Measurements from ENCODE around the gene BLTP3B. TPM values are rescaled to one million over a fixed set of nuclear protein-coding genes. Genes with fewer than 3 reads are reported as not detected.

BLTP3B gene
- total RNA-seq, 2 donors from 2014 or later = 45.0 to 88.6 TPM

DNA sequence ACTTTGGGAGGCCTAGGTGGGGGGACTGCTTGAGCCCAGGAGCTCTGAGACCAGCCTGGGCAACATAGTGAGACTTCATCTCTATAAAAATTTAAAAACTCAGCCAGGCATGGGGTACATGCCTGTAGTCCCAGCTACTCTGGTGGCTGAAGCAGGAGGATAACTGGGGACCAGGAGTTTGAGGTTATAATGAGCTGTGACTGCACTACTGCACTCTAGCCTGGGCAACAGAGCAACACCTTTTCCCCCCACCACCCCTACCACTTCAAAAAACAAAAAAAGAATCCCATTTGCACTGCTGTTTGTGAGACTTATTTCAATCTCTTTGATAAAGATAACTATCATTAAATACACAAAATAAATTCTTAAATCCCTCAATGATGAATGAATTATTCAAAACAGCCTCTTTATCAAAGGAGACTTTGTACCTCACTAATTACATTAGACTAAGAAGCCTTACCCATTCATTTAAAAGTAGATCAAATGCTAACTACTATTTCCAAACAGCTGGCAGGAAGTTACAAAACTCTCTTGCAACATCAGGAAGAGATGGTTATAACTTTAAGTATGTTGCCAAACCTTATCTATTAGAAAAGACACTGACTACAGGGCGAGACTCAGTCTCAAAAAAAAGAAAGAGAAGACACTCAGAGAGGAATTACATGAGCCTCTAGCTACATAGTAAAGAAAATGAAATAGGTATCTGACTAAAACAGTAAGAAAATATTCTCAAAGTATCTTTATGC is 14.7 kb downstream of the BLTP3B start:
- no peak for DNase-seq (ENCODE audit: low spot score)

DNA sequence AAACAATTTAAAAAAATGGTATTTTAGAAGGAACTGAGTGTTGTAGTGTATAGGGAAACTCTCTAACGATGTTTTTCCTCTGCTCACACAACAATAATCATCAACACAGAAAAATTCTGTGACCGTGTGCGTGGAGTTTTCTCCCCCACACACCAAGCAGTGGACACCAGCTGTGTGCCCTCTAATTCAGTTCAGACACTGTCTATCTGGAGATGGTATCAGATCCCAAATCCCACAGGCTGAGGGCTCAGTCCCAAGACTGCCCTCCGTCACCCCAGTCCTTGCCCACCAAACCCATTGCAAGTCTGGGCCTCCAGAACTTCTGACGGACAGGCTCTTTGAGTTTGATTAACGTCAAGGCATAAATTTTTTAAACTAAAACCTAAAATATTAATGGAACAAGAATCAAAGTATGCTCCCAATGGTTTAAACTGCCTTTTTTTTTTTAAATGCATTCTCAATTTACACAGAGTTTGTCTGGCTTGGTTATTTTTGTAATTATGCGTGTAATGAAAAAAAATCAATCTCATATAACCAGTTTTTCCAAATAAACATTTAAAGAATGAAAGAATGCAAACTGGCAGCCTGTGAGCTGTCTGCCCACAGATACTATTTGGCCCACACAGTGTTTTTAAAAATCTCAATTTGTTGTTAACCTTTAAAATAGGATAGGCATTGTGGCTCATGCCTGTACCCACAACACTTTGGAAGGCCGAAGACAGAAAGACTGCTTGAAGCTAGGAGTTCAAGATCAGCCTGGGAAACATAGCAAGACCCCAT is 19.2 kb downstream of the BLTP3B start:
- no peak for DNase-seq (ENCODE audit: low spot score)
- intact Hi-C loops (cut with DNase I) = no loop called here

More for the DNA sequence above, 14.7 kb downstream of the BLTP3B start:
- intact Hi-C loops (cut with DNase I) = no loop called here

DNA sequence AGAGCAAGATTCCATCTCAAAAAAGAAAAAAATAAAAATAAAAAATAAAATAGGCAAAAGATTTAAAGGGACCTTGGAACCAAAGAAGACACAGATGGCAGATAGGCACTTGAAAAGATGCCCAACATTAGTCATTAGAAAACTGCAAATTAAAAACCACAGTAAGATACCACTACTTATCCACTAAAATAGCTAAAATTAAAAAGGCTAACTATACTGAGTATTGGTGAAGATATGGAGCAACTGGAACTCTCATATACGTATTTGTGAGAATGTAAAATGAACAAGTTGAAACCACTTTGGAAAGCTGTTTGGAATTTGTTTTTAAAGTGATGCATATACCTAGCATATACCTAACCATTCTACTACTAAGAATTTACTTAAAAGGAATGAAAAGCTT is 22.3 kb downstream of the BLTP3B start:
- intact Hi-C loops (cut with DNase I) = no loop called here
- no peak for DNase-seq (ENCODE audit: low spot score)

DNA sequence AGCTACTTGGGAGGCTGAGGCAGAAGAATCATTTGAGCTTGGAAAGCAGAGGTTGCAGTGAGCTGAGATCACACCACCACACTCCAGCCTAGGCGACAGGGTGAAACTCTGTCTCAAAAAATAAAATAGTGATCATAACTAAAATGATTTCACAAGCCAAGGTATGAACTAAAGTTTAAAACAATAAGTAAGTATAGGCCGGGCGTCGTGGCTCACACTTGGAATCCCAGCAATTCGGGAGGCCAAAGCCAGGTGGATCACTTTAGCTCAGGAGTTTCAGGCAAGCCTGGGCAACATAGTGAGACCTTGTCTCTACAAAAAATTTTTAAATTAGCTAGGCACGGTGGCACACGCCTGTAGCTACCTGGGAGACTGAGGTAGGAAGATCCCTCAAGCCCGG is 27.4 kb downstream of the BLTP3B start:
- no peak for DNase-seq (ENCODE audit: low spot score)
- intact Hi-C loops (cut with DNase I) = no loop called here

DNA sequence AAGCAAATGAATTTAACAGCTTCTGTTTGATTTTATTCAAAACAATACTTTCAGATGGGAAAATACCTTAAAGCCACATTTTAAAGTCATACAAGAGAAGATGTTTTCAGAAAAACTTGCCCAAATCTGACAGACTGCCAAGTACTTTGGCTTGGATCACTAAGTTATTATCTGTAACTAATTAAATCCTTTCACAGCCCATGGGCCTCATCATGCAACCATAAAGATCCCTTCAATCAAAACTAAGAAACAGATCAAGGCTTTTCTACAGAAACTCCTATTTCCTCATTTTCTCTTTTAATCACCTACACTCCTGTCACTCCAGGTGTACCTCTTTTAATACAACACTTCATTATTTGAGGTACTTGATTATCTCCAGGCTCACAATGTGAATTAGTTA is 28.1 kb downstream of the BLTP3B start:
- intact Hi-C loops (cut with DNase I) = no loop called here
- DNase-seq (ENCODE audit: low spot score) = no peak

DNA sequence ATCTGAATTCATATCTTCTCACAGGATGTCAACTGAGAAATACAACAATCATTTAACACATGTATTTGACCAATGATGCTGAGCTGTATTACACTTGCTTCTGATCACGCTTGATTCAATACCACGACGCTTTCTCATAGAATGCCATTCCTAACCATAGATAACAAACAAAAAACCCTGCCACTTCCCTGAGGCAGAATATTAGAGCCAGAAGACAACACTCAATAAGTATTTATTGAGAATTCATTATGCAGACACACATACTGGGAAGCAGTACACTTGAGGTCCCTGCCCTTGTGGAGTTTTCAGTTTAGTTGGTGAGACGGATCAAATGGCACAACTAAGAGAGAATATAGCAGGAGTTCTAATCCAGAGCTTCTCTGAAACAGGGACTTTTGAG is 32.4 kb downstream of the BLTP3B start:
- intact Hi-C loops (cut with DNase I) = no loop called here
- no peak for DNase-seq (ENCODE audit: low spot score)

GRCh38 chr12:100106861-100107260 is 35.8 kb downstream of the BLTP3B start:
- DNase-seq (ENCODE audit: low spot score) = no peak
- intact Hi-C loops (cut with DNase I) = no loop called here

DNA sequence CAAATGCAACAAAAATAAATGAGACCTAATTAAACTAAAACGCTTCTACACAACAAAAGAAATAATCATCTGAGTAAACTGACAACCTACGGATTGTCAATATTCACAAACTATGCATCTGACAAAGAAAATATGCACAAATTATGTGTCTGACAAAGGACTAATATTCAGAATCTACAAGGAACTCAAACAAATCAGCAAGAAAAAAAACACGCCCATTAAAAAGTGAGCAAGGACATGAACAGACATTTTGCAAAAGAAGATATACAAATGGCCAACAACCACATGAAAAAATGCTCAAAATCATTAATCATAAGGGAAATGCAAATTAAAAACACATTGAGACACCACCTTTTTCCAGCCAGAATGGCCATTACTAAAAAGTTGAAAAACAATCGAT is 37.0 kb downstream of the BLTP3B start:
- DNase-seq (ENCODE audit: low spot score) = no peak
- intact Hi-C loops (cut with DNase I) = no loop called here

- no peak for DNase-seq (ENCODE audit: low spot score)
- intact Hi-C loops (cut with DNase I) = no loop called here
Observed at GRCh38 chr12:100101000-100101399, 41.7 kb downstream of the BLTP3B start.

Small RNAs within 50 kb of the gene (microRNA-seq; reads per million reads assigned to microRNA genes)
- gene MIR1827 (ENCODE audit: borderline microRNAs expressed in 2 of 2) = 0 reads per million in 2 donors

Other genes starting within 250 kb of the BLTP3B start
- gene ANKS1B, start 157.9 kb downstream of the BLTP3B start, total RNA-seq = 10 to 100 TPM; 32.7 to 37.1 TPM
- 10 to 100 TPM; 26.5 to 32.8 TPM for gene ACTR6, start 57.9 kb upstream of the BLTP3B start, total RNA-seq
- gene DEPDC4, start 124.2 kb upstream of the BLTP3B start, total RNA-seq = under 1 TPM in 1 of 2 donors, not detected in 1; 0.48 TPM
- gene SCYL2, start 124.3 kb upstream of the BLTP3B start, total RNA-seq = 10 to 100 TPM; 40.4 to 55.1 TPM
- not detected for gene SLC17A8, start 214.2 kb upstream of the BLTP3B start, total RNA-seq